ENCODE measurements around the gene TGFBR3.

The TGFBR3 gene

DNA sequence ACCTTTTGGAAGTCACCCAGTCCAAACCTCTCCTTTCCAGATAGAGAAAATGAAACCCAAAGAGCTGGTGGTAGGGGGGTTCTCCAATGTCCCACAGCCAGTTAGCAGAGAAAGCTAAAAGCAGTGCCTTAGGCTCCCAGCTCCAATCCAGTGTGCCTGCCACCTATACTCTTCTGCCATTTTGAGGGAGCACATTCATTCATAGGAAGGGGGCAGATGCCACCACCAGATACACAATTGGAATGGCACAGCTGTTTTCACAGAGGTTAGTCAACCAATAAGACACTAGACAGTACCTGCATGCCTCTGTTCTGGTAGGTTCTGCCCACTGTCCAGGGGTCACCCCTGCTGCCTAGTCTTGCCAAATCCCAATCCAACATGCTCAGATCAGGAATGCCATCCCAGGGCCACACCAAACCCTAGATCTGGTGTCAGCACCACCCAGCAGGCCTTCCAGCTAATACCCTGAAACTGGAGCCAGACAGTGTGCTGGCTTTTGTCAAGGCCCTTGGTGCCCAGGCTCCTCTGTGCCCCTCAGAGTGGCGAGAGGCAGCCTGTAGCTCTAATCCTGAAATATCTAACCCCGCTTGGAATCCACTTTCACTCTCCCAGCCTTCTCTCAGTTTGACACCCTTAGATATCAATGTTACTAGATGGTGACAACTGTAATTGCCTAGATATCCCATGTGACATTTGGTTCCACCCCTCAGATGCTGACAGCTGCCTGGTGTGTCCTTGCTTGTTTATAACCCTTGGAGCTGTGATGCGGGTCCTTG is 178.6 kb downstream of the TGFBR3 start:
- H3K27ac ChIP-seq (ENCODE audit: low read length): no peak overlapping the region
- H3K4me1 ChIP-seq (ENCODE audit: insufficient read depth, low read length): peaks cover 8% of the 10 kb centered on the region; the same call in 1 of the 2 replicates
- H3K9ac ChIP-seq (ENCODE audit: low read depth, low read length): no peak overlapping the region
- H3K9me3 ChIP-seq (ENCODE audit: insufficient read depth, low read depth, low read length): no peaks in the 10 kb centered on the region
- no peak overlapping the region for H3K4me3 ChIP-seq (ENCODE audit: low read length)
- H3K27me3 ChIP-seq (ENCODE audit: insufficient read depth, low read length): no peaks in the 10 kb centered on the region
- H3K36me3 ChIP-seq (ENCODE audit: insufficient read depth, low read depth, low read length): no peaks in the 10 kb centered on the region

DNA sequence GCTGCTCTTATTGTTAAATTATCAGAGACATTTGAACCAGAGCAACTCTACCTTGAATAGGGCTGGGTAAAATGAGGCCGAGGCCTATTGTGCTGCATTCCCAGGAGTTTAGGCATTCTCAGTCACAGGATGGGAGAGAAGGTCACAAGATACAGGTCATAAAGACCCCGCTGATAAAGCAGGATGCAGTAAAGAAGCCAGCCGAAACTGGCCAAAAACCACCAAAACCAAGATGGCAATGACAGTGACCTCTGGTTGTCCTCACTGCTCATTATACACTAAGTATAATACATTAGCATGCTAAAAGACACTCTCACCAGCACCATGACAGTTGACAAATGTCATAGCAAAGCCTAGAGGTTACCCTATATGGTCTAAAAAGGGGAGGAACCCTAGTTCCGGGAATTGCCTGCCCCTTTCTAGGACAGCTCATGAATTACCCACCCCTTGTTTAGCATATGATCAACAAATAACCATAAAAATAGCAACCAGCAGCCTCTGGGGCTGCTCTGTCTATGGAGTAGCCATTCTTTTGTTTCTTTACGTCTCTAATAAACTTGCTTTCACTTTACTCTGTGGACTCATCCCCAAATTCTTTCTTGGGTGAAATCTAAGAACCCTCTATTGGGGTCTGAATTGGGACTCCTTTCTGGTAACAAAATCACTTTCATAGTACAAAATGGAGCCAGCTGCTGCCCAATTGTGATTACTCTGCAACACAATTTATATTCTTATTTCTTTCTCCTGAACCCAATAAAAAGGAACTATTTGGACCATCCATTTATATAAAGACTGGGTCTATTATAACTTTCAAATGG is 179.6 kb downstream of the TGFBR3 start:
- Histone ChIP-seq H3K9me3 (ENCODE audit: insufficient read depth, low read depth, low read length) (no peaks in the 10 kb centered on the region), H3K4me1 (ENCODE audit: insufficient read depth, low read length) (peaks cover 8% of the 10 kb centered on the region; the same call in 1 of the 2 replicates), H3K27ac (ENCODE audit: low read length) (no peak overlapping the region), H3K36me3 (ENCODE audit: insufficient read depth, low read depth, low read length) (no peaks in the 10 kb centered on the region), H3K9ac (ENCODE audit: low read depth, low read length) (no peak overlapping the region), H3K4me3 (ENCODE audit: low read length) (no peak overlapping the region), H3K27me3 (ENCODE audit: insufficient read depth, low read length) (no peaks in the 10 kb centered on the region)

DNA sequence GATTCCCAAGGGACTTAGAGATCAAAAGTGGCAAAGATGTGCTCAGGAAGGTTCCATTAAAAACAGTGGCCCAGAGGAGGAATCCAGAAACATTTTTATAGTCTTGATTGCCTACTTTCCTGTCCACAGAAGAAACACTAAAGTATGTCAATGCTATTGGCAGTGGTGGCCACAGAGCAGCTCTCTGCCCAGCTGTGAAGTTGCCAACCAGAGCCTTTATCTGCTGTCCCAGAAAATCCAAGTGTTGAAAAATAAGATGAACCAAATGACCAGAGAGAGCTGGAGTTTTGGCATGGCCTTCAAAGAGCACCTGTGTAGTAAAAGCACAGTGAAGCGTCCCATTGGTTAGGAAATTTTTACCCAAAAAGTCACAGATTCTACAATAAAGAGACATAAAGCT is 181.2 kb downstream of the TGFBR3 start:
- Histone ChIP-seq H3K27ac (ENCODE audit: low read length) (no peak overlapping the region), H3K36me3 (ENCODE audit: insufficient read depth, low read depth, low read length) (no peaks in the 10 kb centered on the region), H3K9ac (ENCODE audit: low read depth, low read length) (no peak overlapping the region), H3K4me1 (ENCODE audit: insufficient read depth, low read length) (peaks cover 11% of the 10 kb centered on the region; the same call in 1 of the 2 replicates), H3K27me3 (ENCODE audit: insufficient read depth, low read length) (no peaks in the 10 kb centered on the region), H3K4me3 (ENCODE audit: low read length) (no peak overlapping the region), H3K9me3 (ENCODE audit: insufficient read depth, low read depth, low read length) (no peaks in the 10 kb centered on the region)

DNA sequence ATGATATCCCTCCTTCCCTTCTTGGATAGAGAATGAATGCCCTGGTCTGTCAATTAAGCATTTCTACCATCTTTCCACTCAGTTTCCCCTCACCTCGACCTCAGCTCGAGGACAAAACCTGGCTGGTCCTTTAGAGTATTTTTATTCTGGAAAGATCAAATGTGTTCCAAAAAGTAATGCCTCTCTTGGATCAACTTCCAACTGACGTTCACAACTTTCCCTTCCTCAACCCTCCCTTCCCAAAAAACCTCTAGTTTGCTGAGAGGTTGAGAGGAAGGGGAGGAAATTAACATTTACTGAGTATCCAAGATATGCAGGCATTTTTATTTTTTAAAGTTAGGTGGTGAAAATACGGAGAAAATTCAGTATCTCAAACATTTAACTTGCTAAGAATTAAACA is 182.9 kb downstream of the TGFBR3 start:
- Histone ChIP-seq H3K36me3 (ENCODE audit: insufficient read depth, low read depth, low read length) (no peaks in the 10 kb centered on the region), H3K4me1 (ENCODE audit: insufficient read depth, low read length) (peaks cover 11% of the 10 kb centered on the region; the same call in 1 of the 2 replicates), H3K27ac (ENCODE audit: low read length) (no peak overlapping the region), H3K4me3 (ENCODE audit: low read length) (no peak overlapping the region), H3K27me3 (ENCODE audit: insufficient read depth, low read length) (no peaks in the 10 kb centered on the region), H3K9ac (ENCODE audit: low read depth, low read length) (no peak overlapping the region), H3K9me3 (ENCODE audit: insufficient read depth, low read depth, low read length) (no peaks in the 10 kb centered on the region)

DNA sequence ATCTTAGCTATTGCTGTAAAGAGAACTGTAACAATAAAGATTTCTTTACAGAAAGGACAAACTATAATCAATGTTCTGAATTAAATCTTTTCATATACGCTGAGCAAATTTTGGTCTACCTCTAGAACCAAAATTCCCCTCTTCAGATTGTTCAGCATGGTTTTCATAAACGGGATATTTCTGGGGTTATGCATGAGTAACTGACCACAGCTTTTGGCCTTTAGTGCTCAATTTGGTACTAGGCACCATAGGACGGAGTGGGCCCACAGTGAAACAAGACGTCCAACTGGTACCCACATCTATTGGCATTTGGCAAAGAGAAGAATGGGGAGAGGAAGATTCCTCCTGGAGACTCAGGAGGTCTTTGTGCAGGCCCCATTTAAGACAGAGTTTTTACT is 184.5 kb downstream of the TGFBR3 start:
- Histone ChIP-seq H3K27ac (ENCODE audit: low read length) (no peak overlapping the region), H3K27me3 (ENCODE audit: insufficient read depth, low read length) (no peaks in the 10 kb centered on the region), H3K4me1 (ENCODE audit: insufficient read depth, low read length) (peaks cover 11% of the 10 kb centered on the region; the same call in 1 of the 2 replicates), H3K9ac (ENCODE audit: low read depth, low read length) (no peak overlapping the region), H3K36me3 (ENCODE audit: insufficient read depth, low read depth, low read length) (no peaks in the 10 kb centered on the region), H3K9me3 (ENCODE audit: insufficient read depth, low read depth, low read length) (no peaks in the 10 kb centered on the region), H3K4me3 (ENCODE audit: low read length) (no peak overlapping the region)

DNA sequence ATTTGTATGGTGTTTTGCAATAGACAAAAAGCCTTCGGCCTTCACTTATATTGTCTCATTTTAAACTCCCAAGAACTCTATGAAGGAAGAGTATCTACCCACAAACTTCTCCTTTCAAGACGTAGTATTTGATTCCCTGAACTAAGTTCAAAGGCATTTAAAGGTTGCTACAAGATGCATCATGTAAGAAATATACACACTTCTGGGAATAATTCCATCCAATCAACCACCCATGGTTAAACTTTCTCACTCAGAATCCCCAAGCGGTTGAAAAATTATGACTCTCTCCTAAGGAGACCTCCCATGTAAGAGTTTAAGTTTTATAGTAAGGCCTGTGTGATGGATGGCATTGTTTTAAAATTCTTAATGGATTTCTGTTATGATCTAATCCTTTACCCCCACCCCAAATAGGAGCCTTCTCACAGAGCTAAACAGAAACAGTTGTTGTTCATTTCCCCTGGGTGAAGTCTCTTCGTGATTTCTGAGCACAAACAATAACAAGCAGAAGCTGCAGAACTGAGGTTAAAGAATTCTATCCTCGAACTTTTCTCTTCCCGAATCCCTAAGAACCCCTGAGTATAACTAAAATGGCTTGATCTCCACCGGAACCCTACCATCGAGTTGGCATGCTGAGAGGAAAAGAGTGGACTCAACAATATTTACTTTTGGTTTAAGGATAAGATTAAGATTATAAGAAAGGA is 185.0 kb downstream of the TGFBR3 start:
- no peaks in the 10 kb centered on the region for H3K27me3 ChIP-seq (ENCODE audit: insufficient read depth, low read length)
- H3K4me3 ChIP-seq (ENCODE audit: low read length): no peak overlapping the region
- no peaks in the 10 kb centered on the region for H3K36me3 ChIP-seq (ENCODE audit: insufficient read depth, low read depth, low read length)
- H3K27ac ChIP-seq (ENCODE audit: low read length): no peak overlapping the region
- H3K4me1 ChIP-seq (ENCODE audit: insufficient read depth, low read length): peaks cover 6% of the 10 kb centered on the region; the same call in 1 of the 2 replicates
- no peaks in the 10 kb centered on the region for H3K9me3 ChIP-seq (ENCODE audit: insufficient read depth, low read depth, low read length)
- H3K9ac ChIP-seq (ENCODE audit: low read depth, low read length): no peak overlapping the region

DNA sequence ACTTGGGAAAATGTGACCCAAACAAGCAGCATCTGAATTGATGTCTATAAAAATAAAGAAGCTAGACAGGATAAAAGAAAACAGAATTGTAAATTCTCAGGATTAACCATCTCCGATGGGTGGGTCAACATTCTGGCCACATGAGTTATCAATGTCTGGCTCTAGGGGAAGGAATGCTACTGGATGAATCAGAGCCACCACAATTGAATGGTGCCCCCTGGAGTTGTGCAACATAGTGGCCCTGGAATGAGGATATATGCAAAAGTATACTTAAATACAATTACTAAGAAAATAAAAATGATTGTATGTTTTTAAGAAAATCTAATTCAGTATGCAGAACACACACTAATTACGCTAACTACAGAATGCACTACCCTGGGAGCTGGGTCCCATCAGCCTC is 185.6 kb downstream of the TGFBR3 start:
- H3K27ac ChIP-seq (ENCODE audit: low read length): no peak overlapping the region
- no peak overlapping the region for H3K9ac ChIP-seq (ENCODE audit: low read depth, low read length)
- H3K9me3 ChIP-seq (ENCODE audit: insufficient read depth, low read depth, low read length): no peaks in the 10 kb centered on the region
- no peaks in the 10 kb centered on the region for H3K27me3 ChIP-seq (ENCODE audit: insufficient read depth, low read length)
- no peaks in the 10 kb centered on the region for H3K36me3 ChIP-seq (ENCODE audit: insufficient read depth, low read depth, low read length)
- H3K4me3 ChIP-seq (ENCODE audit: low read length): no peak overlapping the region
- H3K4me1 ChIP-seq (ENCODE audit: insufficient read depth, low read length): peaks cover 3% of the 10 kb centered on the region; the same call in 1 of the 2 replicates

DNA sequence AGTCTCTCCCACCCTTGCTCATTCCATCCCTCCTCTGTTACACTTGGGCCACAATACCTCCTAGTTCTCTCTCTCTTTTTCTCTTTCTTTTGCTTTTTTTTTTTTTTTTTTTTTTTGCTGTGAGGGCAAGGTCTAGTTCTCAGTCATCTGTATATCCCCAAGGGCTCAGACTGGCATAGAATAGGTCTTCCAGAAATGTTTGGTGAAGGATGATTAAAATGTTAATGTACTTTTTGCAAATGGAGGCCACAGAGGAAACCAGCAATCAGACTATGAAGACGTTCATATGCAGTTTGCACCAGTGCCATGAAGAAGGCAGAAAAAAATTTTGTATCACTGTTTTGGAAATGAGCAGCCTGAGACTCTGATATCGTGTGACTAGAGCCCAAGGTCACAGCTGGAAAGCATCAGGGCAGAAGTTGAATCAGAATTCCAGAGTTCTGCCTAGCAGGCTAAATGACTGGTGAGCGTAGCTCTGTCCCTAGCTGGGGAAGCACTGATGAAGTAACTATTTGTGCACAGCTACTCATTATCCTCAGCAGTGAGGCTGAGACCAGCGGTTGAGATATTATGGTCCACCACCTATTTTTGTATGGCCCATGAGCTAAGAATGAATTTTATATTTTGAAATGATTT is 186.5 kb downstream of the TGFBR3 start:
- H3K36me3 ChIP-seq (ENCODE audit: insufficient read depth, low read depth, low read length): no peaks in the 10 kb centered on the region
- H3K4me3 ChIP-seq (ENCODE audit: low read length): no peak overlapping the region
- H3K27ac ChIP-seq (ENCODE audit: low read length): no peak overlapping the region
- H3K4me1 ChIP-seq (ENCODE audit: insufficient read depth, low read length): peaks cover 3% of the 10 kb centered on the region; the same call in 1 of the 2 replicates
- H3K9ac ChIP-seq (ENCODE audit: low read depth, low read length): no peak overlapping the region
- H3K27me3 ChIP-seq (ENCODE audit: insufficient read depth, low read length): no peaks in the 10 kb centered on the region
- H3K9me3 ChIP-seq (ENCODE audit: insufficient read depth, low read depth, low read length): no peaks in the 10 kb centered on the region

DNA sequence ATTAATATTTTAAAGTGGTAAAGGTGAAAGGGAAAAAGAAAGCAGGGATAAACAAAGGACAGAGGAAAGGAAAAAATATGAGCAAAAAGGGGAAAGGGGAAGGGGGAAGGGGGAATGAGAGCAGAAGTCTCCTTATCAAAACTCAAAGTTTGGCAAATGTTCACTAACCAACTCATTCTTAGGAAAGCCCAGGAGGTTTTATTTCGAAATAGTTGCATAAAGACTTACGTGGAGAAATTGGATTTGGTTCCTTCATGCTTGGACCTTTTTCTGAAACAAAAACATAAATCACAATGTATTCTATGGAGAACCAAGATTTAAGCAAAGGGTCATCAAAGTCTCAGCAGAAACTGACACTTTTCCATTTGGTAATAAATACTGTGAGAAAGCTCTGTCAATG is 188.1 kb downstream of the TGFBR3 start:
- H3K9me3 ChIP-seq (ENCODE audit: insufficient read depth, low read depth, low read length): no peaks in the 10 kb centered on the region
- no peaks in the 10 kb centered on the region for H3K27me3 ChIP-seq (ENCODE audit: insufficient read depth, low read length)
- H3K27ac ChIP-seq (ENCODE audit: low read length): no peak overlapping the region
- no peak overlapping the region for H3K4me3 ChIP-seq (ENCODE audit: low read length)
- no peak overlapping the region for H3K9ac ChIP-seq (ENCODE audit: low read depth, low read length)
- peaks cover 3% of the 10 kb centered on the region; the same call in 1 of the 2 replicates for H3K4me1 ChIP-seq (ENCODE audit: insufficient read depth, low read length)
- no peaks in the 10 kb centered on the region for H3K36me3 ChIP-seq (ENCODE audit: insufficient read depth, low read depth, low read length)

DNA sequence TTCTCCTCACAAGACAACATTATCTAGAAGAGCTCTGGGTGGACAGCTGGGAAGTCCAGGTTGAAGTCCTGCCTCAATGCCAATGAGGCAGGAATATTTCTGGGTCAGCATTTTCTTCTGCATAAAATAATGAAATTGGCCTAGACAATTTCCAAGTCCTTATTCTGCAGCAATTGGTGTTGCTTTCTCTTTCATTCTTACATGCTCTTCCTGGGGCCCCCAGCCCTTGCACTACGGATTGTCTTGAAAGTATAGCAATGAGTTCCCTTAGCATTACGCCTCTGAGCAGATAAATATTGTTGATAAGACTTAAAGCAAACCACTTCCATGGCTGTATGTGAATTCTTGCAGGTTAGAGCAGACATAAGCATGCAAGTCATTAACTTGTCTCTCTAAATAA is 188.5 kb downstream of the TGFBR3 start:
- Histone ChIP-seq H3K36me3 (ENCODE audit: insufficient read depth, low read depth, low read length) (no peaks in the 10 kb centered on the region), H3K9me3 (ENCODE audit: insufficient read depth, low read depth, low read length) (no peaks in the 10 kb centered on the region), H3K27ac (ENCODE audit: low read length) (no peak overlapping the region), H3K4me1 (ENCODE audit: insufficient read depth, low read length) (peaks cover 3% of the 10 kb centered on the region; the same call in 1 of the 2 replicates), H3K9ac (ENCODE audit: low read depth, low read length) (no peak overlapping the region), H3K27me3 (ENCODE audit: insufficient read depth, low read length) (no peaks in the 10 kb centered on the region), H3K4me3 (ENCODE audit: low read length) (no peak overlapping the region)

DNA sequence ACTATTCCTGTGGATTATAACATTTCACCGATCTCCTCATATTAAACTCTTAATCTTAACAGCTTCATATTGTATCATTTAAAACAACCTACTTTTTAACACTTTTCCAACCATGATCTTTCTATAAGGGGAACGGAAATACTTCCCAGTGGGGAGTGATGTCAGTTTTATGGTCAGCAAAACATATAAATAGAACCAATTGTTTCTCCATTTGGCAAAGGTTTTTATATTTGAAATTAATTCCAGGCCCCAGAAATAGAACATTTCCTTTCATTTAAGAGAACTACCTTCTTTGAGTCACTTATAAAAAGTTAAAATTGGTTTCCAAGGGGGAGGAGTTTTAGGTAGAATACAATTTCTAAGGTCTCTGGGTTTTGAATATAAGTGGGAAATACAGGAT is 189.6 kb downstream of the TGFBR3 start:
- Histone ChIP-seq H3K9ac (ENCODE audit: low read depth, low read length) (no peak overlapping the region), H3K4me1 (ENCODE audit: insufficient read depth, low read length) (peaks cover 3% of the 10 kb centered on the region; the same call in 1 of the 2 replicates), H3K36me3 (ENCODE audit: insufficient read depth, low read depth, low read length) (no peaks in the 10 kb centered on the region), H3K27ac (ENCODE audit: low read length) (no peak overlapping the region), H3K27me3 (ENCODE audit: insufficient read depth, low read length) (no peaks in the 10 kb centered on the region), H3K9me3 (ENCODE audit: insufficient read depth, low read depth, low read length) (no peaks in the 10 kb centered on the region), H3K4me3 (ENCODE audit: low read length) (no peak overlapping the region)
